Measurements from ENCODE around the gene TGOLN2. TPM values are rescaled to one million over a fixed set of nuclear protein-coding genes. Genes with fewer than 3 reads are reported as not detected.

Gene TGOLN2
- total and polyA plus RNA-seq, 10 of the 15 experiments (the other 5 are each of a cell fraction or from before 2014, with no cell fraction given), result 13.8 to 92.3 (median 49.4) TPM

DNA sequence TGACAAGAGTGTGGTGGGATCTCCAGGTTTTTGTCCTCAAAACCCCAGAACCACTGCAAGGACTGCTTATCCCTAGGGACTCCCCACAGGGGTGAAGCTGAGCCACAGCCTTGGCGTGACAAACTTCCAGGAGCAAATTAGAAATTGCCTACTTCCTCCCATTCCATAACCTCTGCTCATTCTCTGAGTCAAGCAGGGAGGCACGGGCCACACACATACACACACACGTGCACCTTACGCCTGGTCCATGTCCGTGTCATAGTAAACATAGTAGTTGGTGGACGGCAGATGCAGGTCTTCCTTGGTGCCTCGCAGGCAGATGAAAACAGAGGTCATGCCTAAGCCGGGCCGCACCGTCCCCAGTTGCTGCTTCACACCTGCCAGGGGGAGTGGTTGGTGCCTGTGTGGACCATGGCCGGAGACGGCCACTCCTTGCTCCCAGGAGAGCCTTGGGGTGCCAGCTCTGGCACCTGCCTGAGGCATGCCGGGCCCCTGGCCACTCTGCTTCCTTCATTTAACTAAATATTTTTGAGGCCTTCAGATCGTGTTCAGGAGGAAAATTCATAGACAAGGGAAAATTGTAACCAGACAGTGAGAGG lies 16.7 kb upstream of the TGOLN2 start:
- 91% methylated on average over 14 of the region's 14 CpGs for WGBS (ENCODE audit: insufficient coverage, insufficient replicate concordance, low lambda C conversion rate, missing lambda C conversion rate)
- CTCF ChIA-PET, result interaction anchor here (0.6 kb wide), 1 partner anchor 209 kb away, joined by 3 read pairs; no protein-coding TSS in a partner anchor
- BruUV-seq (replicated peaks), result no TSS peak
- POLR2A ChIA-PET, result interaction anchor here (0.6 kb wide), 1 partner anchor 334 kb away, joined by 6 read pairs; no protein-coding TSS in a partner anchor
- Histone ChIP-seq H3K4me2 (ENCODE audit: control insufficient read depth, insufficient read depth) (no peak overlapping the region), H3K27me3 (replicated peaks in 1 of 2; ENCODE audit: control insufficient read depth in 2 of 2, insufficient read depth in 2 of 2, low read length in 1 of 2) (no peaks in the 10 kb centered on the region; a peak in 1 of 4 replicates), H3K4me1 (ENCODE audit: control insufficient read depth, insufficient read depth, low read length) (no peaks in the 10 kb centered on the region), H2AFZ (ENCODE audit: control insufficient read depth, low read depth, low read length) (no peak overlapping the region), H3K4me3 (no peak overlapping the region), H3K9me3 (replicated peaks; ENCODE audit: control insufficient read depth, insufficient read depth, low read length) (no peaks in the 10 kb centered on the region), H3K79me2 (ENCODE audit: control insufficient read depth, insufficient read depth, low read length) (no peaks in the 10 kb centered on the region), H3K36me3 (ENCODE audit: control insufficient read depth in 2 of 2, insufficient read depth in 2 of 2, low read length in 1 of 2) (peaks cover 0 to 5% of the 10 kb centered on the region in 2 experiments; a peak in 3 of 4 replicates), H4K20me1 (ENCODE audit: control insufficient read depth, insufficient read depth) (no peaks in the 10 kb centered on the region), H3K9ac (ENCODE audit: control insufficient read depth, insufficient read depth, low read length) (no peak overlapping the region), H3K27ac (ENCODE audit: control insufficient read depth, insufficient read depth) (no peak overlapping the region)
- FAIRE-seq (no peak), ATAC-seq (no peak), DNase-seq (ENCODE audit: low read depth, low spot score) (no peak)
- SMC1A ChIA-PET (ENCODE audit: uncharacterized antibody, unreplicated experiment), result no interaction called here
- RAD21 ChIA-PET (ENCODE audit: unreplicated experiment), result no interaction called here
- intact Hi-C loops (cut with micrococcal nuclease; ENCODE audit: unreplicated experiment), result no loop called here
- in situ Hi-C loops (cut with MboI), result no loop called here
- TF ChIP-seq CHD2 (IDR thresholded peaks at IDR 0.05; ENCODE audit: borderline replicate concordance, low read depth, low read length), result no peak
- TF ChIP-seq SMAD5 (IDR thresholded peaks at IDR 0.05; ENCODE audit: low read depth), result no peak
- TF ChIP-seq RELA (IDR thresholded peaks at IDR 0.05; ENCODE audit: borderline replicate concordance, partially characterized antibody), result no peak
- TF ChIP-seq CREB1 (IDR thresholded peaks at IDR 0.05; ENCODE audit: low read depth), result no peak
- no peak for TF ChIP-seq TCF3 (IDR thresholded peaks at IDR 0.05; ENCODE audit: borderline replicate concordance, insufficient read depth, low read depth, low read length)
- TF ChIP-seq RAD21 (IDR thresholded peaks at IDR 0.05; ENCODE audit: insufficient read depth, low read depth, low read length), result no peak
- TF ChIP-seq PAX8 (IDR thresholded peaks at IDR 0.05), result no peak
- no peak for TF ChIP-seq KDM1A (IDR thresholded peaks at IDR 0.05; ENCODE audit: borderline replicate concordance)
- TF ChIP-seq RB1 (IDR thresholded peaks at IDR 0.05; ENCODE audit: borderline replicate concordance), result no peak
- no peak for TF ChIP-seq RUNX3 (IDR thresholded peaks at IDR 0.05; ENCODE audit: low read length)
- no peak for TF ChIP-seq SRF (IDR thresholded peaks at IDR 0.05; ENCODE audit: low read depth in 2 of 2, low read length in 2 of 2)
- TF ChIP-seq, protein P1, sequence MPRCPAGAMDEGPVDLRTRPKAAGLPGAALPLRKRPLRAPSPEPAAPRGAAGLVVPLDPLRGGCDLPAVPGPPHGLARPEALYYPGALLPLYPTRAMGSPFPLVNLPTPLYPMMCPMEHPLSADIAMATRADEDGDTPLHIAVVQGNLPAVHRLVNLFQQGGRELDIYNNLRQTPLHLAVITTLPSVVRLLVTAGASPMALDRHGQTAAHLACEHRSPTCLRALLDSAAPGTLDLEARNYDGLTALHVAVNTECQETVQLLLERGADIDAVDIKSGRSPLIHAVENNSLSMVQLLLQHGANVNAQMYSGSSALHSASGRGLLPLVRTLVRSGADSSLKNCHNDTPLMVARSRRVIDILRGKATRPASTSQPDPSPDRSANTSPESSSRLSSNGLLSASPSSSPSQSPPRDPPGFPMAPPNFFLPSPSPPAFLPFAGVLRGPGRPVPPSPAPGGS (IDR thresholded peaks at IDR 0.05; ENCODE audit: borderline replicate concordance, insufficient read depth, low read depth, low read length, poor library complexity, severe bottlenecking), result no peak
- no peak for TF ChIP-seq ZNF592 (IDR thresholded peaks at IDR 0.05)
- no peak for TF ChIP-seq TCF12 (IDR thresholded peaks at IDR 0.05; ENCODE audit: low read depth, low read length)
- TF ChIP-seq ELK1 (IDR thresholded peaks at IDR 0.05; ENCODE audit: low read depth, low read length), result no peak
- TF ChIP-seq, protein P2, sequence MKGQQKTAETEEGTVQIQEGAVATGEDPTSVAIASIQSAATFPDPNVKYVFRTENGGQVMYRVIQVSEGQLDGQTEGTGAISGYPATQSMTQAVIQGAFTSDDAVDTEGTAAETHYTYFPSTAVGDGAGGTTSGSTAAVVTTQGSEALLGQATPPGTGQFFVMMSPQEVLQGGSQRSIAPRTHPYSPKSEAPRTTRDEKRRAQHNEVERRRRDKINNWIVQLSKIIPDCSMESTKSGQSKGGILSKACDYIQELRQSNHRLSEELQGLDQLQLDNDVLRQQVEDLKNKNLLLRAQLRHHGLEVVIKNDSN (IDR thresholded peaks at IDR 0.05; ENCODE audit: borderline replicate concordance, extremely low read length, insufficient read depth, low read depth, low read length), result no peak
- TF ChIP-seq STAT1 (conservative IDR thresholded peaks at IDR 0.05), result no peak
